ENCODE data around the gene PFDN1. TPM values are rescaled to one million over a fixed set of nuclear protein-coding genes. Genes with fewer than 3 reads are reported as not detected.

PFDN1 gene
- total and polyA plus RNA-seq, 2 experiments from 2014 or later: 119 to 256 TPM

- no peak overlapping the region for H3K4me2 ChIP-seq
- peaks cover 2% of the 10 kb centered on the region for H3K27me3 Mint-ChIP-seq (ENCODE audit: insufficient read depth, low read depth, poor library complexity)
- H3K27me3 ChIP-seq (ENCODE audit: insufficient read depth): no peaks in the 10 kb centered on the region
- TF ChIP-seq EZH2 (IDR thresholded peaks at IDR 0.05; ENCODE audit: low read depth, unreplicated experiment) (no peak), CTCF (conservative IDR thresholded peaks at IDR 0.05; ENCODE audit: low read depth in 2 of 2) (no peak)
- no peak overlapping the region for H3K27ac ChIP-seq (ENCODE audit: low read depth)
- no peaks in the 10 kb centered on the region; the same call in 1 of the 2 replicates for H4K20me1 ChIP-seq (replicated peaks; ENCODE audit: insufficient read depth)
- 0 out of 2 replicates have a peak, but pooled peaks cover 6% of the 10 kb centered on the region for H3K9me2 ChIP-seq (ENCODE audit: insufficient read depth)
- no peak overlapping the region for H3K4me3 ChIP-seq
- no peaks in the 10 kb centered on the region for H3K36me3 Mint-ChIP-seq (ENCODE audit: low read depth)
- no peak for DNase-seq (ENCODE audit: low spot score)
- ATAC-seq: no peak
- H3K9me3 Mint-ChIP-seq: no peaks in the 10 kb centered on the region
- H3K4me1 ChIP-seq (ENCODE audit: insufficient read depth): no peaks in the 10 kb centered on the region
- no peaks in the 10 kb centered on the region for H3K79me2 ChIP-seq (replicated peaks; ENCODE audit: insufficient read depth)
- H3K27ac Mint-ChIP-seq: no peak overlapping the region
- H2AFZ ChIP-seq: no peak overlapping the region
- H3K4me1 Mint-ChIP-seq: no peaks in the 10 kb centered on the region
- no peaks in the 10 kb centered on the region for H3K36me3 ChIP-seq (ENCODE audit: insufficient read depth)
- H3K4me3 Mint-ChIP-seq: no peak overlapping the region
- H3F3A ChIP-seq (replicated peaks; ENCODE audit: low read depth): no peaks in the 10 kb centered on the region
Observed at GRCh38 chr5:140230373-140230772, 72.5 kb downstream of the PFDN1 start.

GRCh38 chr5:140228364-140228837 lies 74.5 kb downstream of the PFDN1 start:
- peaks cover 2% of the 10 kb centered on the region for H3K27me3 Mint-ChIP-seq (ENCODE audit: insufficient read depth, low read depth, poor library complexity)
- no peaks in the 10 kb centered on the region for H3K36me3 Mint-ChIP-seq (ENCODE audit: low read depth)
- H3K4me3 Mint-ChIP-seq: no peak overlapping the region
- no peaks in the 10 kb centered on the region for H3K27me3 ChIP-seq (ENCODE audit: insufficient read depth)
- H4K20me1 ChIP-seq (replicated peaks; ENCODE audit: insufficient read depth): no peaks in the 10 kb centered on the region; the same call in 1 of the 2 replicates
- ATAC-seq (no peak), DNase-seq (ENCODE audit: low spot score) (no peak)
- H3K27ac ChIP-seq (ENCODE audit: low read depth): no peak overlapping the region
- H3K4me1 ChIP-seq (ENCODE audit: insufficient read depth): no peaks in the 10 kb centered on the region
- no peaks in the 10 kb centered on the region for H3K79me2 ChIP-seq (replicated peaks; ENCODE audit: insufficient read depth)
- H2AFZ ChIP-seq: no peak overlapping the region
- no peak overlapping the region for H3K4me3 ChIP-seq
- H3F3A ChIP-seq (replicated peaks; ENCODE audit: low read depth): no peaks in the 10 kb centered on the region
- no peaks in the 10 kb centered on the region for H3K4me1 Mint-ChIP-seq
- H3K27ac Mint-ChIP-seq: no peak overlapping the region
- H3K36me3 ChIP-seq (ENCODE audit: insufficient read depth): no peaks in the 10 kb centered on the region
- no peak overlapping the region for H3K4me2 ChIP-seq
- 0 out of 2 replicates have a peak, but pooled peaks cover 6% of the 10 kb centered on the region for H3K9me2 ChIP-seq (ENCODE audit: insufficient read depth)
- no peaks in the 10 kb centered on the region for H3K9me3 Mint-ChIP-seq
- TF ChIP-seq NANOG (IDR thresholded peaks at IDR 0.05; ENCODE audit: borderline replicate concordance) (no peak), ZNF114 (CRISPR knock-in tag; IDR thresholded peaks at IDR 0.05) (no peak), ZNF462 (CRISPR knock-in tag; IDR thresholded peaks at IDR 0.05) (no peak), ETS1 (IDR thresholded peaks at IDR 0.05) (no peak), JUNB (IDR thresholded peaks at IDR 0.05; ENCODE audit: unreplicated experiment) (no peak), POLR2AphosphoS5 (IDR thresholded peaks at IDR 0.05; ENCODE audit: low read depth) (no peak), STAT1 (IDR thresholded peaks at IDR 0.05; ENCODE audit: unreplicated experiment) (no peak), ZNF331 (CRISPR knock-in tag; IDR thresholded peaks at IDR 0.05; ENCODE audit: low read depth) (no peak), EZH2phosphoT487 (IDR thresholded peaks at IDR 0.05; ENCODE audit: unreplicated experiment) (no peak)

Measured in GM23338 (cell line).